ENCODE results near the gene LCE1D.

The LCE1D gene

GRCh38 chr1:152758636-152759035 lies 37.9 kb upstream of the LCE1D start:
- H3K27me3 ChIP-seq: peaks cover 5% of the 10 kb centered on the region

GRCh38 chr1:152759453-152760173 lies 36.9 kb upstream of the LCE1D start:
- Histone ChIP-seq H3K27me3 (peaks cover 7% of the 10 kb centered on the region), H3K9me3 (no peaks in the 10 kb centered on the region), H3K4me1 (ENCODE audit: control insufficient read depth in 1 of 2, insufficient read depth in 1 of 2, low read depth in 1 of 2, low read length in 1 of 2) (no peaks in the 10 kb centered on the region), H3K4me3 (ENCODE audit: low read depth in 1 of 2, low read length in 1 of 2) (no peak overlapping the region), H3K27ac (no peak overlapping the region), H3K36me3 (no peaks in the 10 kb centered on the region)
- TF ChIP-seq CTCF (IDR thresholded peaks at IDR 0.05): no peak

More at GRCh38 chr1:152758636-152759035, 37.9 kb upstream of the LCE1D start:
- no peaks in the 10 kb centered on the region for H3K4me1 ChIP-seq (ENCODE audit: control insufficient read depth in 1 of 2, insufficient read depth in 1 of 2, low read depth in 1 of 2, low read length in 1 of 2)
- no peaks in the 10 kb centered on the region for H3K36me3 ChIP-seq
- H3K4me3 ChIP-seq (ENCODE audit: low read depth in 1 of 2, low read length in 1 of 2): no peak overlapping the region
- no peak for TF ChIP-seq CTCF (IDR thresholded peaks at IDR 0.05)
- no peaks in the 10 kb centered on the region for H3K9me3 ChIP-seq
- H3K27ac ChIP-seq: no peak overlapping the region

GRCh38 chr1:152760551-152761190 lies 35.9 kb upstream of the LCE1D start:
- H3K27ac ChIP-seq: no peak overlapping the region
- H3K36me3 ChIP-seq: no peaks in the 10 kb centered on the region
- H3K4me3 ChIP-seq (ENCODE audit: low read depth in 1 of 2, low read length in 1 of 2): no peak overlapping the region
- peaks cover 8% of the 10 kb centered on the region for H3K27me3 ChIP-seq
- TF ChIP-seq CTCF (IDR thresholded peaks at IDR 0.05): no peak
- H3K9me3 ChIP-seq: no peaks in the 10 kb centered on the region
- H3K4me1 ChIP-seq (ENCODE audit: control insufficient read depth in 1 of 2, insufficient read depth in 1 of 2, low read depth in 1 of 2, low read length in 1 of 2): no peaks in the 10 kb centered on the region

GRCh38 chr1:152761609-152762213 lies 34.8 kb upstream of the LCE1D start:
- no peak for TF ChIP-seq CTCF (IDR thresholded peaks at IDR 0.05)
- no peak overlapping the region for H3K4me3 ChIP-seq (ENCODE audit: low read depth in 1 of 2, low read length in 1 of 2)
- H3K36me3 ChIP-seq: no peaks in the 10 kb centered on the region
- H3K4me1 ChIP-seq (ENCODE audit: control insufficient read depth in 1 of 2, insufficient read depth in 1 of 2, low read depth in 1 of 2, low read length in 1 of 2): no peaks in the 10 kb centered on the region
- no peaks in the 10 kb centered on the region for H3K9me3 ChIP-seq
- H3K27me3 ChIP-seq: peaks cover 8% of the 10 kb centered on the region
- no peak overlapping the region for H3K27ac ChIP-seq

- Histone ChIP-seq H3K27ac (no peak overlapping the region), H3K4me3 (ENCODE audit: low read depth in 1 of 2, low read length in 1 of 2) (no peak overlapping the region)
Observed at GRCh38 chr1:152768847-152769533, 27.5 kb upstream of the LCE1D start.

More at GRCh38 chr1:152768847-152769533, 27.5 kb upstream of the LCE1D start:
- peaks cover 7% of the 10 kb centered on the region for H3K27me3 ChIP-seq
- TF ChIP-seq CTCF (IDR thresholded peaks at IDR 0.05): no peak
- no peaks in the 10 kb centered on the region for H3K4me1 ChIP-seq (ENCODE audit: control insufficient read depth in 1 of 2, insufficient read depth in 1 of 2, low read depth in 1 of 2, low read length in 1 of 2)
- no peaks in the 10 kb centered on the region for H3K9me3 ChIP-seq
- no peaks in the 10 kb centered on the region for H3K36me3 ChIP-seq
